GM03348 (cell line): ENCODE results near the gene RFX2.
A peak's percentile ranks its signal among the peaks of the same experiment; 100 is the strongest.

Experiments used
- DNase-seq: peaks from one replicate; pipeline ENCODE4 v3.0.0; 2012; ENCODE audit warnings: low spot score

Gene RFX2

GRCh38 chr19:6103894-6104293 is 6.4 kb downstream of the RFX2 start:
- DNase-seq: no peak

DNA sequence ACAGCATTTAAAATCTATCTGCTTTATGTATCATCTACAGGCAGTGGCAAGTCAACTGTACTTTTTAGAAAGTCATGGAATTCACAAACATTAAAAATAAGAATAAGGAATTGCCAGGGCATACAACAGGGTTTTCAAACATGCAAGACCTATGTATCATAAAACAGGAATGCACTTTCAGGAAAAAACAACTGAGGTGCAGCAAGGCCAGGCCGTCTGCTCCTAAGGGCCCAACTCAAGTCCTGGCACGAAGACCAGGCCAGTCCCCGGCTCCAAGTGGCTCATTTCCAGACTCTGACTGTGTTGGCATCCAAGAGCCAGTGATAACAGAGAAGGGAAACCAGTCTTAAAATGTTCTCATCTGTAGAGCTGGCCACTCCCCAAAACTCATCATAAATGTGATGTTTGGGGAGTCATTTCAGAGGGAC is 7.1 kb downstream of the RFX2 start:
- DNase-seq: peak; percentile 83

DNA sequence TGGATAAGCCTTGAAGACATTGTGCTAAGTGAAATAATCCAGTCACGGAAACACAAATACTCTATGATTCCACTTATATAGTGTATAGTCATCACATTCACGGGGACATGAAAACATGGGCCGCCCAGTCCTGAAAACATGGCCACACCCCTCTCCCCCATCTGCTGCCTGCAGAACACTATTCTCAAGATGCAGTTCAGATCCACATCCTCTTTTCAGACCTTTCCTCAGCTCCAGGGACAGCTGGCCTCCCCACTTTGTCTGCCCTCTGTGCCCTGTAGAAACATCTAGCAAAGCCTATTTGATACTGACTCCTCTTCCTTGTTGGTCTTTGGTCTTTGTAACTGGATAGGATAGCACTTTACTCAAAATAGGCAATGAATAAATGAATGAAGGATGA is 8.3 kb downstream of the RFX2 start:
- no peak for DNase-seq

GRCh38 chr19:6101291-6101825 is 8.9 kb downstream of the RFX2 start:
- DNase-seq: no peak

DNA sequence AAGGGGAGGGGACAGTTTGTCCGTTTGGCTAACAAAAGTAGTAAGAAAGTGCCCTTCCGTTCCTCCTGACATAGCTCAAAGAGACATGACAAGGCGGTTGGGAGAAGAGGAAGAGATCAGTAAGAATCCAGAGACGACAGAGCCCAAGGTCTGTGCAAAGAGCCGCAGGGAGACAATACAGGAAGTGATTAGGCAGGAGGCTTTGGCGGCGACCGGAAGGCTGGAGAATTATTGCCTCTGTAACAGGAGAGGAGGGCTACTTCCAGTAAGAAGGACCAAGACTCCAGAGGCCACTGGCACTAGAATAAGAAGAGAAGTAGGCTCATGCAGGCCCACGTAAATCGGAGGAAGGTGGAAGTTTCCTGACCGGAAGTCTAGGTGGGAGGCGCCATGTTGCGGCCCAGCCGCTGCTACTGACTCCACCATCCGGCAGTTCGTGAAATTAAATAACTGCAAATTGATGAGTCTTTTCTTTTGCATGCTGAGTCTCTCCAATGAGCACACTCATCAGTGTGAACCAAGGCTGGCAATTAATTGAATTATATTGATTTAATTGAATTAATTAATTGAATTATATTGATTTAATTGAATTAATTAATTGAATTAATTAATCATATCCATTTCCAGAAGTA is 9.9 kb downstream of the RFX2 start:
- DNase-seq: no peak

- DNase-seq: no peak
These were observed 10.7 kb downstream of the RFX2 start for GRCh38 chr19:6099599-6099998.

DNA sequence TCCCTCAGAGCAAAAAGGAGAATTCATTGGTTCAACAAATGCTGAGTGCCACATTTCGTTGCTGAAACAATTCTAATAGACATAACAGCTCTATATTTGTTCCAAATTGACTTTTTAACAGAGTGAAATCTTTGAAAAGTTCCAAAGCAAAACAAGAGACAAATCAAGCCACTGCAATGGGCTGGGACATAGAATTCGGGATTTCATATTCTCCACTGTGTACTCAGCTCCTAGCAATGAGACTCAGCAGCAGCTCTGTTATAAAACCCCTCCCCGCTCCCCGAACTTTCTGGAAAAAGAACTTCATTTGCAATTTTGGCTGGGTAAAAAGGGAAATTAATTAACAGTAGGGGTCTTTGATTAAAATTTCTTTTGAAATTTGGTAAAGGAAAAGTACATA is 11.3 kb downstream of the RFX2 start:
- DNase-seq: no peak

DNA sequence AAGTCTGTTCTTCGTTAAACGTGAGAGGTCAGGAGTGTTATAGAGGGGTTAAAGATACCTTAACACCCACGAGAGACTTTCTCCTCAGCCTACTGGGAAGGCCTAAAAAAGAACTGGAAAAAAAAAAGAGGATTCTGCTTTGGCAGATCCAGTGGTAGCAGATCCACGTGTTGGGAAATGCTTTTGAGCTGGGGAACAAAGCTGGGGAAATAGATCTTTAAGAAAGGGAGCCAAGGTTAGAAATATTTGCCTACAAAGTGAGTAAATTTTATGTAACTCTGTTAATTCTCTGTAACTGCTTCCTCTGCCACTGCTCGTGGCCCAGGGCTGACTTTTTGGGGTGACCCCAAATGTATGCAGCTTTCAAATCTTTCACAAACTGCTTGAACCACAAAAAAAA is 11.7 kb downstream of the RFX2 start:
- peak; percentile 35 for DNase-seq

- DNase-seq: no peak
These were observed 12.4 kb downstream of the RFX2 start for GRCh38 chr19:6097911-6098310.

DNA sequence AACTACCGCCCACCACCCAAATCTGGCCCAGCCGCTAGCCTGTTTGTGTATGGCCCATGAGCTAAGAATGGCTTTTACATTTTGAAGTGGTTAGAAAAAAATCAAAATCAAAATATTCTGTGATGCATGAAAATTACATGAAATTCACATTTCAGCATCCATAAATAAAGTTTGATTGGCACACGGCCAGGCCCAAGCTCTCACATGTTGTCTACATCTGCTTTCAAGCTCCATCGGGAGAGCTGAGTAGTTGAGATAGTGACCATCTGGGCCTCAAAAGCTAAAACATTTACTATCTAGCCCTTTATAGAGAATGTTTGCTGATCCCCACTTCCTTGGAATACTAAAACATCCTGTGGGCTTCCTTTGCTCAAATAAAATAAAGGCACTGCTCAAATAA is 14.5 kb downstream of the RFX2 start:
- no peak for DNase-seq

- peak; percentile 77 for DNase-seq
These were observed 17.7 kb downstream of the RFX2 start for GRCh38 chr19:6092329-6093286.

- DNase-seq: peak; percentile 24
These were observed 18.5 kb downstream of the RFX2 start for GRCh38 chr19:6091771-6092291.

DNA sequence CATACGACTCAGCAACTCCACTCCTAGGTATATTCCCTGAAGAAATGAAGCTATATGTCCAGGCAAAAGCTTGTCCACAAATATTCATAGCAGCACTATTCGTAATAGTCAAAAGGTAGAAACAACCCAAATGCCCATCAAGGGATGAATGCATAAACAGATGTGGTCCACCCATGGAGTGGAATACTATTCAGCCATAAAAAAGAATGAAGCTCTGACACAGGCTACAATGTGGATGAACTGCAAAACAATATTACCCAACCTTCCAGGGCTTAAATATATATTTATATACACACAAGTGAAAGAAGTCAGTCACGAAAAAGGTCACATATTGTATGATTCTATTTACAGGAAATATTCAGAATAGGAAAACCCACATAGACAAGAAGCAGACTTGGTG is 19.7 kb downstream of the RFX2 start:
- DNase-seq: no peak

GRCh38 chr19:6088602-6089049 is 21.7 kb downstream of the RFX2 start:
- peak; percentile 20 for DNase-seq

- no peak for DNase-seq
These were observed 23.2 kb downstream of the RFX2 start for GRCh38 chr19:6087074-6087571.

- DNase-seq: no peak
These were observed 24.1 kb downstream of the RFX2 start for GRCh38 chr19:6086068-6086788.

DNA sequence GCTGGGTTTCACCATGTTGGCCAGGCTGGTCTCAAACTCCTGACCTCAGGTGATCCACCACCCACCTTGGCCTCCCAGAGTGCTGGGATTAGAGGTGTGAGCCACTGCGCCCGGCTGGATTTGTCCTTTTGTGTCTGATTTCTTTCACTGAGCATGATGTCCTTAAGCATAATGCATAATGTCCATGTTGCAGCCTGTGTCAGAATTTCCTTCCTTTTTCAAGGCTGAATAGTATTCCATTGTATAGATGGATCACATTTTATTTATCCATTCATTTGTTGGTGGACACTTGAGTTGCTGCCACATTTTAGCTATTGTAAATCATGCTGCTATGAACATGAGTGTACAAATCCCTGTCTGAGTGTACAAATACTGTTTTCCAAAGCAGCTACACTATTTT is 25.5 kb downstream of the RFX2 start:
- DNase-seq: no peak

GRCh38 chr19:6079107-6079506 is 31.2 kb downstream of the RFX2 start:
- DNase-seq: no peak

DNA sequence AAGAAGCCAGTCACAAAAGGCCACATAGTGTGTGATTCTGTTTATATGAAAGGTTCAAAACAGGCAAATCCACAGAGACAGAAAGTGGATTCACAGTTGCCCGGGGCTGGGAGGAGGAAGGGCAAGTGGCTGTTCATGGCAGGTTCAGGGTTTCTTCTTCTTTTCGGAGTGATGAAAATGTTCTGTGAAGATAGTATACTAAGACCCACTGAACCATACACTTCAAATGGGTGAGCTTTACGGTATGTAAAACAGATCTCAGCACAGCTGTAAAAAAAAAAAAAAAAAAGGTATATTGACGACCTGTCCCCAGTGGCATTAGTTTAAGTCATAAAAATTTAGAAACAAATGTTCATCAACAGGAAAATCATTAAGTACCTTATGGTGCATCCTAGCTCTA is 32.2 kb downstream of the RFX2 start:
- DNase-seq: no peak

DNA sequence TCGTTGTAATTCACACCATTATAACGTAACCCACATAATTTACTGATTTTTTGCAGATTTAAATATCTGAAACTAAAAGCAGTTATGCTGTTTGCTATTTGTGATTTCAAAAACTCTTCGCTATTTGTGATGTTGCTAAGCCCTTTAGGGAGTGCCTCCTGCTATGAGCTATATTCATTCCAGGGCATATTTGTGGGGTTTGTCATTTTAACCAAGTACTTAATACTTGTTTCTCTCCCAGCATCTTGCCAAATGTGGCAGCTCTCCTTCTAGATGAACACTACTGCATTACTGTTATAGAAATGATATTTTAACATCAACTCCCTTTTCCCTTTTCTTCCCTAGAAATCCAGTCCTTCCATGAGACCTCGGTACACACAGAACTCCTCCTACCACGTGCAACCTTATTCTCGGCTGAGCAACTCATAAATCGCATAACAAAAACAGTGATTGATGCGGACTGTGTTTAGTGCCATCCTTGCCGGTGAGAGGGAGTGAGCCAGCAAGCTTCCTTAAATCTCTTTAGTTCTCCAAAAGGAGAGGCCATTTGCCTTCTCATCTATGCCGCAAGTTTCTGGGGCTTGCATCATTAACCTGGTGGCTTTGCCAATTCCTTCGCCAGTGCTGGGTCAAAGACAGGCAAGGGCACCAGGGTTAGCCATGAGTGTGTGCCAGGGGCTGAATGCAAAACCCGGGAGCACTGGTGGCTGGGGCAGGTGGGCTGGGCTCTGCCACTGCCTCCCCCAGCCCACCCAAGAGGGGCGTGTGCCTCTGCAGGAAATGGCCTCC is 33.4 kb downstream of the RFX2 start:
- peak; percentile 86 for DNase-seq

DNA sequence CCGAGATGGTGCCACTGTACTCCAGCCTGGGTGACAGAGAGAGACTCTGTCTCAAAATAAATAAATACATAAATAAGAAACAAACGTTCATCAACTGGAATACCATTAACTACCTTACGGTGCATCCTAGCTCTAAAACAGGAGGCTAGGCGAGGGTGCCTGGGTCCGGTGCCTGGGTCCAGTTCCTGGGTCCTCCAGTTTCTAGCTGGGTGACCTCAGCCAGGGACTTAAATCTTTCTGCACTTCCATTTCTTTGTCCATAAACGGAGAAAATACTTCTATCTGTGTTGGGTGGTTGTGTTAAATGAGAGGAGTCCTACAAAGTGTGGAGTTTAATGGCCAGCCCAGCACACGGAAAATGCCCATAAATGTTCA is 34.0 kb downstream of the RFX2 start:
- no peak for DNase-seq
